Panc1 (cell line): ENCODE results near the gene DEGS2.

ENCODE experiments used
- CTCF ChIP-seq: fragments of 450-650 bp; IDR thresholded peaks from 2 replicates; pipeline ENCODE4 v1.5.1; 2017; ENCODE audit warnings: mild to moderate bottlenecking
- POLR2AphosphoS5 ChIP-seq: IDR thresholded peaks from 2 replicates; pipeline ENCODE4 v1.6.1; 2012; ENCODE audit warnings: mild to moderate bottlenecking, low read depth, low read length, moderate library complexity
- REST ChIP-seq, 2 experiments: IDR thresholded peaks; 2 replicates each; pipeline ENCODE4 v1.6.1; 2011 to 2012; ENCODE audit warnings: low read depth in 2 of 2, control low read depth in 1 of 2, low read length in 1 of 2, mild to moderate bottlenecking in 1 of 2, moderate library complexity in 1 of 2; ENCODE audit not compliant: insufficient read depth in 1 of 2
- SIN3A ChIP-seq: IDR thresholded peaks from 2 replicates; pipeline ENCODE4 v1.6.1; 2012; ENCODE audit warnings: low read depth, mild to moderate bottlenecking, low read length, moderate library complexity, borderline replicate concordance; ENCODE audit not compliant: insufficient read depth
- TCF7L2 ChIP-seq: IDR thresholded peaks from 2 replicates; pipeline ENCODE4 v1.6.1; 2011; ENCODE audit warnings: mild to moderate bottlenecking, low read depth, low read length, inconsistent platforms

GRCh38 chr14:100100032-100100703 is 59.3 kb downstream of the DEGS2 start:
- no peak for TF ChIP-seq REST (IDR thresholded peaks at IDR 0.05; ENCODE audit: insufficient read depth in 1 of 2, low read depth in 2 of 2, low read length in 1 of 2)
- TF ChIP-seq CTCF, result no peak
- no peak for TF ChIP-seq POLR2AphosphoS5
- no peak for TF ChIP-seq SIN3A
- no peak for TF ChIP-seq TCF7L2
